Tibial artery (tissue), 4 donors: ENCODE data around the gene SMC1A.

ENCODE experiments used
- DNase-seq, 2 donors: peaks; one replicate each; pipeline ENCODE4 v3.0.0-alpha.2; 2019
- H3K27ac ChIP-seq, 2 donors: fragments of 200-600 bp; sonication (generic) in 1 of 2; 1 replicate in 1 of 2; 2 replicates in 1 of 2; pipeline ENCODE4 v1.5.1; 2018 to 2019; ENCODE audit warnings: mild to moderate bottlenecking in 1 of 2
- H3K27me3 ChIP-seq, 2 donors: fragments of 200-600 bp; sonication (generic) in 1 of 2; one replicate each; pipeline versions ENCODE4 v1.5.1 to v1.6.0; 2016 to 2019
- H3K36me3 ChIP-seq, 3 donors: fragments of 200-600 bp; sonication (generic) in 2 of 3; one replicate each; pipeline ENCODE4 v1.5.1; 2016 to 2019; ENCODE audit warnings: mild to moderate bottlenecking in 2 of 3
- H3K4me1 ChIP-seq, 4 donors: fragments of 200-600 bp; sonication (generic) in 2 of 4; 1 replicate in 3 of 4; 2 replicates in 1 of 4; pipeline ENCODE4 v1.5.1; 2016 to 2019
- H3K4me3 ChIP-seq, 2 donors: fragments of 200-600 bp; sonication (generic) in 1 of 2; 1 replicate in 1 of 2; 2 replicates in 1 of 2; pipeline ENCODE4 v1.5.1; 2018 to 2019; ENCODE audit warnings: mild to moderate bottlenecking in 2 of 2
- H3K9me3 ChIP-seq, 3 donors: fragments of 200-600 bp; sonication (generic) in 1 of 3; one replicate each; pipeline ENCODE4 v1.5.1; 2016 to 2019
- intact Hi-C: fragments of 100-400 bp; cut with DNase I; formaldehyde crosslinking; loops from one replicate; pipeline ENCODE4 v1.15.0; 2023; ENCODE audit warnings: low total_unique reads
- TF ChIP-seq, protein P1 (sequence below), 2 experiments: fragments of 200-600 bp in 1 of 2; fragments of 450-650 bp in 1 of 2; IDR thresholded peaks; one replicate each; pipeline ENCODE4 v1.5.1; 2017 to 2019; ENCODE audit warnings: antibody characterized with exemption in 2 of 2, mild to moderate bottlenecking in 1 of 2, moderate library complexity in 1 of 2

SMC1A gene

DNA sequence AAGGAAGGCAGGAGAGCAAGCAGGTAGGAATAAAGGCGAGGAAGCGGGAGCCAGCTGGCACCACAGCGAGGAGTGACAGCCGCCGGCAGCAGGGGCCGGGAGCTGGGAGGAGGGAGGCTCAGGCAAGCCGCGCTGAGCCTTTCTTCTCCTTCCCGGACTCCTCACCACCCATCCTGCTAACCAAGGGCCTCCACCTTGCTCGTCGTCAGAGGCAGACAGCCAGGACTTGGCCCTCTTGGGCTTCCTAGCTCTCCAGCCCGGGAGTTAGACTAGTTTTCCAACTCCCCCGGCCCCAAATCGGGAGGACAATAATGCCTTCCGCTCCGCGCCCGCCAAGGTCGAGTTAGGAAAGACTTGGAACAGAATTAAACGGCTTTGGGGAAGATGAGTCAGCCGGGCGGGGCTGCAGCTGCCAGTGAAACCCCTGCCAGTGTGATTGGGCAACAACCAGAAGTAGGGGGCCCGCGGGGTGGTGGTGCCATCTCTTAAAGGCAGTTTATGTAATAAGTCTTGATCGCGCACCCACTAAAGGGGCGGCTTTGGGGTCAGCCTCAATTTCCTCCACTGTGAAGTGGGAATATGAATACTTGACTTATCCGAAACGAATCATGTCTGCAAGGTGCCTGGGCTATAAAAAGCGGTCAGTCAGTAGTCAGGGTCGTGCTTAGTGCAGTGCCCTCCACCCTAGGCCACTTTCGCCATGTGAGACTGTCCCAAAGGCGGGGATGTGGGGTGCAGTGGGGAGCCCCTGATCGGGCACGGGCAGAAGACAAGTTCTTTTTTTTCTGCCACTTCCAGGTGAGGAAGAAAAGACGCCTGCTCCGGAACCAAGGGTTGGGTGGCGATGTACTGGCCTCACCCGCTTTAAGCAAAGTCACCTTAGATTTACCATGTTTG is 18.4 kb upstream of the SMC1A start:
- intact Hi-C loops: loop anchor here (5.0 kb wide), 1 partner anchor 124 kb away; no protein-coding TSS in a partner anchor

DNA sequence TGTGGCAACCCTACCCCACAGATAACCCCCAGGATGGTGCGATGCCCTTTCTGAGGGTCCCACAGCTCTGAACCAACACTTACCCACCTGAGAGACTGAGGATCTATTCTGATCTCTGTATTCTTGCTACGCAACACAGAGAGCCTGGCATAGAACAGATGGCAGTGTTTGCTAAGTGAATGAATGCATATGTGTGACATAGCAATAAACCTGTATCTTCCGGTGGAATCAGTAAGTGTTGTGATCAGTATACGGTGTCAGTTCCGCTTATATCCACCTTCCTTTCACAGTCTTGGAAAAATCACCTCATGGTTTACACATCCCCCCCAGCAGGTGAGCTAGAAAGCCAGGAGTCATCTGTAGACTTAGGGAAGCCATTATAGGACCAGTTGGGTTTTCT is 17.6 kb upstream of the SMC1A start:
- peak overlapping the region; percentile 41 to 71 for H3K27ac ChIP-seq
- peaks cover 0 to 15% (median 6%) of the 10 kb centered on the region in 4 donors for H3K4me1 ChIP-seq
- H3K27me3 ChIP-seq: no peaks in the 10 kb centered on the region
- intact Hi-C loops: loop anchor here (5.0 kb wide), 1 partner anchor 123 kb away; no protein-coding TSS in a partner anchor
- H3K9me3 ChIP-seq: no peaks in the 10 kb centered on the region
- TF ChIP-seq, protein P1, sequence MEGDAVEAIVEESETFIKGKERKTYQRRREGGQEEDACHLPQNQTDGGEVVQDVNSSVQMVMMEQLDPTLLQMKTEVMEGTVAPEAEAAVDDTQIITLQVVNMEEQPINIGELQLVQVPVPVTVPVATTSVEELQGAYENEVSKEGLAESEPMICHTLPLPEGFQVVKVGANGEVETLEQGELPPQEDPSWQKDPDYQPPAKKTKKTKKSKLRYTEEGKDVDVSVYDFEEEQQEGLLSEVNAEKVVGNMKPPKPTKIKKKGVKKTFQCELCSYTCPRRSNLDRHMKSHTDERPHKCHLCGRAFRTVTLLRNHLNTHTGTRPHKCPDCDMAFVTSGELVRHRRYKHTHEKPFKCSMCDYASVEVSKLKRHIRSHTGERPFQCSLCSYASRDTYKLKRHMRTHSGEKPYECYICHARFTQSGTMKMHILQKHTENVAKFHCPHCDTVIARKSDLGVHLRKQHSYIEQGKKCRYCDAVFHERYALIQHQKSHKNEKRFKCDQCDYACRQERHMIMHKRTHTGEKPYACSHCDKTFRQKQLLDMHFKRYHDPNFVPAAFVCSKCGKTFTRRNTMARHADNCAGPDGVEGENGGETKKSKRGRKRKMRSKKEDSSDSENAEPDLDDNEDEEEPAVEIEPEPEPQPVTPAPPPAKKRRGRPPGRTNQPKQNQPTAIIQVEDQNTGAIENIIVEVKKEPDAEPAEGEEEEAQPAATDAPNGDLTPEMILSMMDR (IDR thresholded peaks at IDR 0.05): no peak
- H3K36me3 ChIP-seq: no peaks in the 10 kb centered on the region
- DNase-seq: no peak
- peak overlapping the region in 1 of 2 donors; percentile 52 for H3K4me3 ChIP-seq

More for the DNA sequence above, 18.4 kb upstream of the SMC1A start:
- H3K27ac ChIP-seq: peak overlapping the region; percentile 41 to 71
- no peaks in the 10 kb centered on the region for H3K27me3 ChIP-seq
- no peaks in the 10 kb centered on the region for H3K36me3 ChIP-seq
- TF ChIP-seq, protein P1 (IDR thresholded peaks at IDR 0.05): no peak
- peaks cover 0 to 15% (median 6%) of the 10 kb centered on the region in 4 donors for H3K4me1 ChIP-seq
- H3K9me3 ChIP-seq: no peaks in the 10 kb centered on the region
- DNase-seq: peak; percentile 78 to 86
- H3K4me3 ChIP-seq: peak overlapping the region; percentile 43 to 52

DNA sequence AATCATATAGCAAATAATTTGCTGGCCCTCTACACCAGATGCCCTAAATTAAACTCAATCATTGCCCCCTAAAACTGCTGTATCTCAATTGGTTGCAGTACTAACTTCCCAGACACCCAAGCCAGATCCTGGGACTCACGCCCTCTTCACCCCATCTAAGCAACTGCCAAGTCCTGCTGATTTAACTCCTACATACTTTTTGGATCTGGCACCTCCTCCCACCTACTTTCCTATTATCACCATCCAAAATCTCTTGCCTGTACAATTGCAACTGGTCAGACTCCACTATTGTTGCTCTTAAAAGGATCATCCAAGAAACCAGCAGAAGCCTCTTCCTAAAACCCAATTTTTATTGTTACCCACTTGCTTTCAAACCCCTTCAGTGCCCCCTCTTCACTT is 16.4 kb upstream of the SMC1A start:
- Histone ChIP-seq H3K36me3 (no peaks in the 10 kb centered on the region), H3K4me3 (no peak overlapping the region), H3K27me3 (no peaks in the 10 kb centered on the region), H3K4me1 (peaks cover 0 to 15% (median 6%) of the 10 kb centered on the region in 4 donors), H3K27ac (no peak overlapping the region), H3K9me3 (no peaks in the 10 kb centered on the region)
- intact Hi-C loops: loop anchor here (10.0 kb wide), 1 partner anchor 214 kb away; the partner anchor contains the start of gene KDM5C
- DNase-seq: no peak
- TF ChIP-seq, protein P1 (IDR thresholded peaks at IDR 0.05): no peak

DNA sequence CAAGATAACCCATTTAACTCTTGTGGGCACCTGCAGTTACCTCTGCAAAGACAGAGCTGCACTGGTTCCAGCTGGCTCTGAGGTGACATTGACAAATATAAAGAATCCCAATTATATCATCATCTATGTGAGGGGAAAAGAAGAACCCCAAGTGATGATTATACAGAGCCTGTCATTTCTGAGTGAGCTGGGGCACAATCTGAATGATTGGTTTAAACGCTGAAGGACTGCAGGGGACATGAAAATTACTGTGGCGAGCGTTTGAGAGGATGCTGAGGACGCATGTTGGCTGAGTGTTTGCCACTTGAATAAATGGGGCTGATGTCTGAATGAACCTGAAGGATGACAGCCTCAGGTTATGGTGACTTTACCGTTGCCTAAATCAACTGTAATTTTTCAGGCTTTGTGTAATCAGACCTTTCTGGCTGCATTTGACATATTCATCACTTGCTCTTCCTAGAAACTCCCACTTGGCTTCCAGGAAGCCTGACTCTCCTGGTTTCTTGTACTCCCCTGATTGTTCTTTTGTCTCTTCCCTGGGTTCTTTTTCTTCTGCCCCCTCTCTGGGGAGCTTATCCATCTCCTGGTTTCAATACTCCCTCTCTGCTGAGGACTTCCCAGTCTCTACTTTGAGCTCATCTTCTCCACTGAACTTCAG is 15.8 kb upstream of the SMC1A start:
- Histone ChIP-seq H3K36me3 (no peaks in the 10 kb centered on the region), H3K4me1 (peaks cover 0 to 20% (median 10%) of the 10 kb centered on the region in 4 donors), H3K27me3 (no peaks in the 10 kb centered on the region), H3K4me3 (no peak overlapping the region), H3K9me3 (no peaks in the 10 kb centered on the region), H3K27ac (no peak overlapping the region)
- no peak for DNase-seq
- intact Hi-C loops: loop anchor here (10.0 kb wide), 1 partner anchor 214 kb away; the partner anchor contains the start of gene KDM5C
- TF ChIP-seq, protein P1 (IDR thresholded peaks at IDR 0.05): no peak

DNA sequence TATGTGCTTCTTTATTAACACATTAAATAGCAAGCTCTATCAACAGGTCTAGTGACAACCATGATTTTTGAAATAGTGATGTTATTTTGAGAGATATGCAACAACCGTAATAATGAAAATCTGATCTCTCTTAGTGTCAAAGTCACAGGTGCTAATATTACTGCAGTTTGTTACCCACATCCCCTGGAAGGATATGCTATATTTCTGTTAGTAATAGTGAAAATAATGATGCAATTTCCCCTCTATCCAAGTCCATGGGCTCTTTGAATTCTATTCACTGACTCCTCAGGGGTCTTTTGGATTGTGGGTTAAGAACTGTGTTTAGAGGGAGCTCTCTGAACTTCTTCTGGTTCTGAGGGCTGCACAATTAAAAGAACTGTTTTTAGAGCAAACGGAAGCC is 14.8 kb upstream of the SMC1A start:
- Histone ChIP-seq H3K27me3 (no peaks in the 10 kb centered on the region), H3K4me3 (no peak overlapping the region), H3K27ac (no peak overlapping the region), H3K4me1 (peaks cover 0 to 20% (median 10%) of the 10 kb centered on the region in 4 donors), H3K9me3 (no peaks in the 10 kb centered on the region), H3K36me3 (peaks cover 0 to 6% (median 2%) of the 10 kb centered on the region in 3 donors)
- no peak for DNase-seq
- intact Hi-C loops: loop anchor here (10.0 kb wide), 1 partner anchor 212 kb away; the partner anchor contains the start of gene KDM5C
- TF ChIP-seq, protein P1 (IDR thresholded peaks at IDR 0.05): no peak
